WI38 (cell line): ENCODE results near the gene PPP1CA.

Experiments used
- H3K4me3 ChIP-seq: 2 replicates; pipeline ENCODE4 v1.5.1; 2011; ENCODE audit warnings: low read depth, mild to moderate bottlenecking, control low read depth, low read length
- TF ChIP-seq, protein P1 (sequence below): IDR thresholded peaks from 2 replicates; pipeline ENCODE4 v1.5.1; 2012; ENCODE audit warnings: low read depth, mild to moderate bottlenecking, control low read depth, low read length

The PPP1CA gene

DNA sequence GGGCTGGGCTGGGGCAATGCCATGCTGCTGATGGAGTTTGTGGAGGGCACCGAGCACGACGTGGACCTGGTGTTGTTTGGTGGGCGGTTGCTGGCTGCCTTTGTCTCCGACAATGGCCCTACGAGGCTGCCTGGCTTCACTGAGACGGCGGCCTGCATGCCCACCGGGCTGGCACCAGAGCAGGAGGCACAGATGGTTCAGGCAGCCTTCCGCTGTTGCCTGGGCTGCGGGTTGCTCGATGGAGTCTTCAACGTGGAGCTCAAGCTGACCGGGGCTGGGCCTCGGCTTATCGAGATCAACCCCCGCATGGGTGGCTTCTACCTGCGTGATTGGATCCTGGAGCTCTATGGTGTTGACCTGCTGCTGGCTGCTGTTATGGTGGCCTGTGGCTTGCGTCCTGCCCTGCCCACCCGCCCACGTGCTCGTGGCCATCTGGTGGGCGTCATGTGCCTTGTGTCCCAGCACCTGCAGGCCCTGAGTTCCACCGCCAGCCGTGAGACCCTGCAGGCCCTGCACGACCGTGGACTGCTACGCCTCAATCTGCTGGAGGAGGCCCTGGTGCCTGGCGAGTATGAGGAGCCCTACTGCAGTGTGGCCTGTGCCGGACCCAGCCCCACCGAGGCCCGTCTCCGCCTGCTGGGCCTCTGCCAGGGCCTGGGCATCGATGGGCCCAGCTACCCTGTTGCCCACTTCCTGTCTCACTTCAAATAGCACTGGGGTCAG is 22.4 kb upstream of the PPP1CA start:
- TF ChIP-seq, protein P1, sequence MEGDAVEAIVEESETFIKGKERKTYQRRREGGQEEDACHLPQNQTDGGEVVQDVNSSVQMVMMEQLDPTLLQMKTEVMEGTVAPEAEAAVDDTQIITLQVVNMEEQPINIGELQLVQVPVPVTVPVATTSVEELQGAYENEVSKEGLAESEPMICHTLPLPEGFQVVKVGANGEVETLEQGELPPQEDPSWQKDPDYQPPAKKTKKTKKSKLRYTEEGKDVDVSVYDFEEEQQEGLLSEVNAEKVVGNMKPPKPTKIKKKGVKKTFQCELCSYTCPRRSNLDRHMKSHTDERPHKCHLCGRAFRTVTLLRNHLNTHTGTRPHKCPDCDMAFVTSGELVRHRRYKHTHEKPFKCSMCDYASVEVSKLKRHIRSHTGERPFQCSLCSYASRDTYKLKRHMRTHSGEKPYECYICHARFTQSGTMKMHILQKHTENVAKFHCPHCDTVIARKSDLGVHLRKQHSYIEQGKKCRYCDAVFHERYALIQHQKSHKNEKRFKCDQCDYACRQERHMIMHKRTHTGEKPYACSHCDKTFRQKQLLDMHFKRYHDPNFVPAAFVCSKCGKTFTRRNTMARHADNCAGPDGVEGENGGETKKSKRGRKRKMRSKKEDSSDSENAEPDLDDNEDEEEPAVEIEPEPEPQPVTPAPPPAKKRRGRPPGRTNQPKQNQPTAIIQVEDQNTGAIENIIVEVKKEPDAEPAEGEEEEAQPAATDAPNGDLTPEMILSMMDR, result no peak
- H3K4me3 ChIP-seq, result no peak overlapping the region

DNA sequence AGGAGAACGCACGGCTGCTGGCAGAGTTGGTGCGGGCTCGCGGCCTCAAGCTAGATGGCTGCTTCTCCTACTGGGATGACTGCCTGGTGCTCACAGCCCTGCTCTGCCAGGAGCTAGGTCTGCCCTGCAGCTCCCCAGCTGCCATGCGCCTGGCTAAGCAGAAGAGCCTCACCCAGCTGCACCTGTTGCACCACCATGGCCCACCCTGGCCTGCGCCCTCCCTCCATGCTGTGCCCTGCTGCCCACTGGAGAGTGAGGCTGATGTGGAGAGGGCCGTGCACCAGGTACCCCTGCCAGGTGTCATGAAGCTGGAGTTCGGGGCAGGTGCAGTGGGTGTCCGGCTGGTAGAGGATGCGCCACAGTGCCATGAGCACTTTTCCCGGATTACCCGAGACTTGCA is 21.8 kb upstream of the PPP1CA start:
- TF ChIP-seq, protein P1, result no peak
- H3K4me3 ChIP-seq, result no peak overlapping the region

DNA sequence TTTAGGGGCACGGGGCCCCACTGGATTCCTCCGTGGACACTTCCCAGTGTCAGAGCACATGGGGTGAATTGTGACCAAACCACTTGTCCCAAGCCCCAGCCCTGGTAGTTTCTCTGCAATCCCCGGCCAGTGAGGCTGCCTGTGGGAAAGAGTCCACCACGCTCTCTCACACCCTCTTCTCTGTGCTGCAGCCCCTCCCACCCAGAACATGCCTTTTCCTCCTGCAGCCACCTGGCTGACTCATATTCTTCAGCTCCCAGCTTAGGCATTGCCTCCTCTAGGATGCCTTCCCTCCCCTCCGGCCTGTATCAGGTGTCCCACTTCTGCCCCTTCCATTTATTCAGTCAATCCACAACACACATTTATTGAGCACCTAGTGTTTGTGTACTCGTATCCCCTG is 21.2 kb upstream of the PPP1CA start:
- TF ChIP-seq, protein P1, result no peak
- no peak overlapping the region for H3K4me3 ChIP-seq

DNA sequence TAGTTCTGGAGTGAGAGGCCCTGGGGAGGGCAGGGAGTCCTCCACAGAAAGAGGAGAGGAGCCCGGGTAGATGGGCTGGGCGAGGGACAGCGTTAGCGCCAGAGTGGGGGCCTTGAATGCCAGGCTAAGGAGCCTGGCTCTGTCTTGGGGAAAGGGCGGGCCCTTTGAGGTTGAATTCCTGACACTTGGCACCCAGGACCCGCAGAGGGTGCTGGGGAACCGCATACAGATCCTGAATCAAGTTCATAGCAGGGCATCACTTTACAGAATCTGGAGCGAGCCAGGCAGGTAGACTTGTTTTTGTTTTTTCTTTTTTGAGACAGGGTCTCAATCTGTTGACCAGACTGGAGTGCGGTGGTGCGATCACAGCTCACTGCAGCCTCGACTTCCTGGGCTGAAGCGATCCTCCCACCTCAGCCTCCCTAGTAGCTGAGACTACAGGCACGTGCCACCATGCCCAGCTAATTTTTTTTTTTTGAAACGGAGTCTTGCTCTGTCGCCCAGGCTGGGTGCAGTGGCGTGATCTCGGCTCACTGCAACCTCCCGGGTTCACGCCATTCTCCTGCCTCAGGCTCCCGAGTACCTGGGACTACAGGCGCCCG is 19.9 kb upstream of the PPP1CA start:
- H3K4me3 ChIP-seq, result 0 out of 2 replicates have a peak overlapping the region, but pooled peaks have one; percentile 22
- TF ChIP-seq, protein P1, result no peak

DNA sequence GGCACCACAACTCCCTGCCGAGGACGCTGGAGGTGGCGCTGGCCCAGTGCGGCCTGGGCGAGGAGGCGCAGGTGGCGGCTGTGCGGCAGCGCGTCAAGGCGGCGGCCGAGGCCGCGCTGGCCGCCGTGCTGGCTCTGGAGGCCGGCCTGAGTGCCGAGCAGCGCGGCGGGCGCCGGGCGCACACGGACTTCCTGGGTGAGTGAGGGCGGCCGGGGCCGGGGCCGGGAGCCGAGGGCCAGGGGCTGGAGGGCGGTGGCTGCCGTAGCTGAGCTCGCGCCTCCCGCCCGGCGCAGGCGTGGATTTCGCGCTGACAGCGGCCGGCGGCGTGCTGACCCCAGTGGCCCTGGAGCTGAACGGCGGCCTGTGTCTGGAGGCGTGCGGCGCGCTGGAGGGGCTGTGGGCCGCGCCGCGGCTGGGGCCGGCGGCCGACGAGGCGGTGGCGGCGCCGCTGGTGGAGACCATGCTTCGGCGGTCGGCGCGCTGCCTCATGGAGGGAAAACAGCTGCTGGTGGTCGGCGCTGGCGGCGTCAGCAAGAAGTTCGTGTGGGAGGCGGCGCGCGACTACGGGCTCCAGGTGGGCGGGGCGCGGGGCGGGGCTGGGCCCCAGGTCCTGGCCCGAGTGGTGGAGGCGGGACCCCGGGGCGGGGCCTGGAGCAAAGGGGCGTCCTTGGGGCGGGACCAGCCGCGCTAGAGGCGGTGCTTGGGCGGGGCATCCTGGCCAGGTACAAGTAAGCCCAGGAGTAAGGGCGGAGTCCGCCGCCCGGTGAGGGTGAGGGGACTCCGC is 19.2 kb upstream of the PPP1CA start:
- TF ChIP-seq, protein P1, result no peak
- H3K4me3 ChIP-seq, result peak overlapping the region; percentile 43

DNA sequence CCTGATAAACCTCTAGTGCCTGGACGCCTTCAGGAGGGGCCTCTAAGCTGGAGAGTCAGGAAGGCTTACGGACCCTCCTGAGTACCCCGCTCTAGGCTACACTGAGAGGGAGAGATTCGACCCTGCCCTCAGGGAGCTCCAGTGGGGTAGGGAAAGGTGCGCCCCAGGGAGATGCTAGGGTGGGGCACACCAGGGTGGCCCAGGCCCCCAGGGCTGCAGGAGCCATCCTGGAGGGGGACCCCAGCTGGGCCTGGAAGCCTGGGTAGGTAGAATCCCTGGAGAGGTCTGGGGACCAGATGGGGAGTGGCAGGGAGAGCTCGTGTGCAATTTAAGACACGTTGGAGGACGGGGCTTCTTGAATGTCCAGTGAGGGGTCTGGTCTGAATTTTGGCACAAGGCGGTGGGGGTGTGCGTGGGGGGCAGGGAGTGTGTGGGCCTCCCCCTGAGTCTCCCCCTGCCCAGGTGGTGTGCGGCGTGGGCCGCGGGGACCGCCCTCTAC is 18.5 kb upstream of the PPP1CA start:
- TF ChIP-seq, protein P1, result no peak

More for the DNA sequence above, 18.5 kb upstream of the PPP1CA start:
- peak overlapping the region; percentile 43 for H3K4me3 ChIP-seq
